GM23248 (cell line): Measurements from ENCODE around the gene SYNDIG1.

Source experiments
- EZH2 ChIP-seq: fragments of 200-600 bp; sonication (generic); IDR thresholded peaks from 2 replicates; pipeline ENCODE4 v1.6.1; 2018; ENCODE audit warnings: antibody characterized with exemption, mild to moderate bottlenecking; ENCODE audit not compliant: insufficient read depth, poor library complexity, severe bottlenecking
- EZH2phosphoT487 ChIP-seq: fragments of 200-600 bp; sonication (generic); IDR thresholded peaks from 2 replicates; pipeline ENCODE4 v1.6.1; 2018; ENCODE audit warnings: antibody characterized with exemption, moderate library complexity, mild to moderate bottlenecking, low read depth; ENCODE audit not compliant: insufficient read depth

GRCh38 chr20:24672181-24672880 lies 202.9 kb downstream of the SYNDIG1 start:
- TF ChIP-seq EZH2 (no peak), EZH2phosphoT487 (no peak)
